Forelimb muscle (tissue), 1 donor: Measurements from ENCODE around the gene INPP5J. TPM values are rescaled to one million over a fixed set of nuclear protein-coding genes. Genes with fewer than 3 reads are reported as not detected.
A peak's percentile ranks its signal among the peaks of the same experiment; 100 is the strongest.
"Not testable (repeated sequence)": the region's sequence is repeated elsewhere in the genome, so short reads cannot be mapped to it uniquely, and the experiment has no call there.

ENCODE experiments used
- DNase-seq: peaks from one replicate; pipeline ENCODE4 v3.0.0-alpha.2; 2013; ENCODE audit warnings: low read depth
- polyA plus RNA-seq: library from polyadenylated mRNA; unstranded; fragments of 120-200 nt; gene quantifications from one replicate; pipeline ENCODE4 v1.2.1, GENCODE V29; 2013; ENCODE audit not compliant: insufficient read length

Gene INPP5J, protein sequence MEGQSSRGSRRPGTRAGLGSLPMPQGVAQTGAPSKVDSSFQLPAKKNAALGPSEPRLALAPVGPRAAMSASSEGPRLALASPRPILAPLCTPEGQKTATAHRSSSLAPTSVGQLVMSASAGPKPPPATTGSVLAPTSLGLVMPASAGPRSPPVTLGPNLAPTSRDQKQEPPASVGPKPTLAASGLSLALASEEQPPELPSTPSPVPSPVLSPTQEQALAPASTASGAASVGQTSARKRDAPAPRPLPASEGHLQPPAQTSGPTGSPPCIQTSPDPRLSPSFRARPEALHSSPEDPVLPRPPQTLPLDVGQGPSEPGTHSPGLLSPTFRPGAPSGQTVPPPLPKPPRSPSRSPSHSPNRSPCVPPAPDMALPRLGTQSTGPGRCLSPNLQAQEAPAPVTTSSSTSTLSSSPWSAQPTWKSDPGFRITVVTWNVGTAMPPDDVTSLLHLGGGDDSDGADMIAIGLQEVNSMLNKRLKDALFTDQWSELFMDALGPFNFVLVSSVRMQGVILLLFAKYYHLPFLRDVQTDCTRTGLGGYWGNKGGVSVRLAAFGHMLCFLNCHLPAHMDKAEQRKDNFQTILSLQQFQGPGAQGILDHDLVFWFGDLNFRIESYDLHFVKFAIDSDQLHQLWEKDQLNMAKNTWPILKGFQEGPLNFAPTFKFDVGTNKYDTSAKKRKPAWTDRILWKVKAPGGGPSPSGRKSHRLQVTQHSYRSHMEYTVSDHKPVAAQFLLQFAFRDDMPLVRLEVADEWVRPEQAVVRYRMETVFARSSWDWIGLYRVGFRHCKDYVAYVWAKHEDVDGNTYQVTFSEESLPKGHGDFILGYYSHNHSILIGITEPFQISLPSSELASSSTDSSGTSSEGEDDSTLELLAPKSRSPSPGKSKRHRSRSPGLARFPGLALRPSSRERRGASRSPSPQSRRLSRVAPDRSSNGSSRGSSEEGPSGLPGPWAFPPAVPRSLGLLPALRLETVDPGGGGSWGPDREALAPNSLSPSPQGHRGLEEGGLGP
- 1.6 TPM for polyA plus RNA-seq

DNA sequence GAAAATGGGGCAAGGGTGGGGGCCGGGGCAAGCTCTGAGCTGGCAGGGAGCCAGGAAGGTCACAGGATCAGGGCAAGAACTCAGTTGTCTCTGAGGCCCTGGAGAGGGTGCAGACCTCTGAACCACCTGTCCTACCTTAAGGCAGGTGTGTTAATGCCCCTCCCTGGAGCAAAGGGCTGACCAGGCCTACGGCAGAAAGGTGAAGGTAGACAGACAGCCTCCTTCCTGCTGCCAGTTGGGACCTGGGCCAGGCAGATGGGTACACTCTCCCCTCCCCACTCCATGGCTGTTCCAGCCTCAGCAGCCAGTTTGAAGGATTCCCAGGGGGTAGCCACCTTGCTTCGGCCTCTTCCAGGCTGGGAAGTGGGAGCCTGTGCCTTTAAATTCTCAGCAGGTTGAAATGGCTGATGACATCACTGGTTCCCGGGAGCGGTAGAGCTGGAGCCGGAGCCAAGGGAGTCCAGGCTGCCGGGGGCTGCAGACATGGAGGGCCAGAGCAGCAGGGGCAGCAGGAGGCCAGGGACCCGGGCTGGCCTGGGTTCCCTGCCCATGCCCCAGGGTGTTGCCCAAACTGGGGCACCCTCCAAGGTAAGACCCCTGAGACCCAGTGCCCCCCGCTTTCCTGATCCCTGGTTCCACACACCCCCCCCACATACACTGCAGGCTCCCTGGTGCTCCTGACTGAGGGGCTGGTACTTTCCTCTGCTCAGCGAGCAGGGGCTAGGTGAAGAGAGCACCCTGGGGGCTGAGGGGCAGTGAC, at the start of gene INPP5J:
INPP5J (plus strand) TSS at position 435 of the 760 bp plus-strand sequence; CDS start at position 484, 49 bp downstream.
- no peak for DNase-seq

DNA sequence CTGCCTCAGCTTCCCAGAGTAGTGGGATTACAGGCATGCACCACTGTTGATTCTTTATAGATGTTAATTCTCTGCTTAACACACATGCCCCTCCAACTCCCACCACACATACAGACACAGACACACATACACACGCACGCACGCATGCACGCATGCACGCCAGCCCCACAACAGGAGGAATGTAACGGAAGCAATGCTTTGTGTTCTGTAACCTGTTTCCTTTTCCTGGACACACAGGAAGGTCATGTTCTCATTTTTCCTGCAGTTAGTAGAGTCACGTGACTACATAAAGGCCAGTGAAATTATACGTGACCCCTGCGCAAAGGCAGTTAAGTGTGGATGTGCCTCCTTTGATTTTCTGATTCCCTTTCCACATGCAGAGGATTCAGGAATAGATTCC, 49.6 kb upstream of the INPP5J start:
- DNase-seq, result not testable (repeated sequence)

DNA sequence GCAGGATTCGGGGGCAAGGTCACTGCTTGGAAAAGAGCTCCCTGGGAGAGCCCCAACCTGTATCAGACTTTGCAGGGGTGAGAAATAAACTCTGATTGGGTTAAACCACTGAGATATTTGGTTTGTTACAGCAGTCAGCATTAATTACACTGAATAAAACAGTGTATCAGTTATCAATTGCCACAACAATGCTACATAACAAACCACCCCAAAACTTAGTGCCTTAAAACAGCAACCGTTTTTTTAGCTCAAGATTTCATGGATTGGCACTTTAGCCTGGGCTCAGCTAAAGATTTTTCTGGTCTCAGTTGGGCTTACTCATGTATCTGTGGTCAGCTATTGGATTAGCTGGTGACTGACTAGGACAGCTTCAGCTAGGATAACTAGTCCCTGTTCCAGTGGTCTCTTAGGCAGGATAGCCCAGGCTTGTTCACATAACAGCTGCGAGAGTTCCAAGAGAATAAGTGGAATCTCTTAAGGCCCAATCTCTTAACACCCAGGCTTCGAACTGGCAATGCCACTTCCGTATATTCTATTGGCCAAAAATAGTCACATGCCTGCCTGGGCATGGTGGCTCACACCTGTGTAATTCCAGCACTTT, 49.1 kb upstream of the INPP5J start:
- not testable (repeated sequence) for DNase-seq

DNA sequence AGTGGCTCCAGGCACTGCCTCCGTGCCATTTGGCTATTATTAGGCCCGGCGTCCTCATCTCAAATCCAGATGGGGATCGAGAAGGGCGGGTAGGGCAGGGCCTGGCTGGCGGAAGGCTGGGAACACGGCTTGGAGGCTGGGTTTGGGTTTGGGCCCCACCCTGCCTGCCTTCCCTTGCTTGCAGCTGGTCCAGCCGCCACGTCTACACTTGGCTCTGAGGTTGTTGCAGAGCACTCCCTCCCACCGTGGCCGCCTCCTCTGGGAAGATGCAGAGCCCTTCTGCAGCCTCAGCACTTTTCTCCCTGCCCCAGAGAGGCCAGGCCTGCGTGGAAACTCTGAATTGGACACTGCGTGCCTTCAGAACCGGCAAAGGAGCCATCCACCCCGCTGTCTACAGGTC, 46.8 kb upstream of the INPP5J start:
- peak; percentile 83 for DNase-seq

DNA sequence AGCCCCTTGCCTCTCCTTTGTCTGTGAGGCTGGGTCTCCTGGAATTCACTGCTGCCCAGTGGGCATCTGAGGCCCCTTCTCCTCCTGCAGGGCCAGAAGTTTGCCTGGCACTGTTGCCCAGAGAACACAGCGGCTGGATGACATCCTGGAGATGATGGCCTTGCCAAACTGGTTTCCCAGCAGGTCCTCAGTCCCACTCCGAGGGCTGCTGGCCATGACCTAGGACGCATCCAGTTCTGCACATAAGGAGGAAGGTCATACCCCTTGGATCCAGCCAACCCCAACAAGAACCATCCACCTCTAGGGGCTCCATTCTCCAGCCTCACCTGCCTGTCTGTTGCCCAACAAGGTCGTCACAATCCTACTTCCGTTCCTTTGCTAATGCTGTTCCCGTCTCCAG, 45.1 kb upstream of the INPP5J start:
- DNase-seq, result no peak

DNA sequence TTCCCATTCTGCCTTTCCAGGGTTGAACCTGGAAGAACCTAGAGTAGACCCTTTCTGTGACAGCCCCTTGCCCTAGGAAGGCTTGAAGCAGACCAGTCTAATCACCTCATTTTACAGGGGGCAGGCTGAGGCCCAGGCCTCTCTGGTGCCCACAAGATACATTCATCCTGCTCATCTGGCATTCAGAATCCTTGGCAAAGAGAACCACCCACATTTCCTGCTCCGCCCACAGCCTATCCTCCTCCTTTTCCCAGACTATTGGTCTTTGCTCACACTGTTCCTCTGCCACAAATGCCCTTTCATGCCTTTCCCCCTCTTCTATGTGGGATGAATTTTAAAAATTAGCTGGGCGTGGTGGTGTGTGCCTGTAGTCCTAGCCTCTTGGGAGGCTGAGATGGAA, 44.4 kb upstream of the INPP5J start:
- DNase-seq, result not testable (repeated sequence)

DNA sequence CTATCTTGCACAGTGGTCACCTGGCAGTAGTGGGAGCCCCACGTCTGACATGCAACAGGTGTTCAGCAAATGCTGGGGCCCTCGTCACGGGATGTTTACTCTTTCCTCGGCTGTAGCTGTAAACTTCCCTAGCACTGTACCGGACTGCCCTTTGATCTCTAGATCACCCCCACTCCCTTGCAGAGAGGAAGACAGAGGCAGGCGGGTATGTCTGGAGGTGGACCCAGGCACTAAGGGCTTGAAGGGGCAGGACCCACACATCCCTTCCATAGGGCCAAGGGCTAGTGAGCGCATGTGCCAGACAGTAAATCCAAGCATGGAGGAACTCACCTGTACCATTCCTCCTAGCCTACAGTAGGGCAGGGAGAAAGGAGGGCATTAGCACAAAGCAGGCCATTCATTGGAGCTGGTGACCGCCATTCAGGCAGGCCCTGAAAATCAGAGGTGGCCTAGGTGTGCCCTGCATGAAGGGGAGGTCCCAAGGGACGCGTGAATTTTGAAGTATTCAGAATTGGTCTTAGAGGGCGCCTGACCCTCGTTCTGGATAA, 43.6 kb upstream of the INPP5J start:
- DNase-seq, result no peak

DNA sequence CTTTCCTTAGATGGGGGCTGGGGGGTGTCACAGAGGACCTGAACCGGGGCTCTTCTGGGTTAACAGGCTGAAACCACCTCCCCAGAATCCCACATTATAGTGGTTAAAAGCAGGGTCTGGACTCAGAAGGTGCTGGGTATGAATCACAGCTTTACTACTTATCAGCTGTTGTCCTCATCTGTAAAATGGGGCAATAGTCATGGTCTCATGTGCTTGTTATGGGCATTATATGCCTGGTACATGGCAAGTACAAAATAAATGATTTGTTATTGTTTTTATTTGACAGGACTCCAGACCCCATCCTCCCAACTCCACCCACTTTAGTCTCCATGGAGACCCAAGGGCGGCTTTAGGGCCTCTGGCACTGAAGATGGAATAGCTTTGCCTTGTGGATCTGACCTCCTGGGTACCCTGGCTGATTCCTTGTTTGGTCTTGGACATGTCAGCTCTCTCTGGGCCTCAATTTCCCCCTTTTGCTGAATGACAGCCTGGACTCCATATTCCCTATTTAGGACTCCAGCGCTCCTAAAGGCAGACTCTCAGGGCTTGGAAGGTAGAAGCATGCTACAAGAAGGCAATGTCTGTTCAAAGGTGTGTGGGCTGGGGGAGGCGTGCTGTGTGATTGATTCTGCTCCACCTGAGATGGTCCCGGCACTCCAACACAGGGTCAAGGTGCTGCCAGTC, 42.5 kb upstream of the INPP5J start:
- DNase-seq, result no peak

DNA sequence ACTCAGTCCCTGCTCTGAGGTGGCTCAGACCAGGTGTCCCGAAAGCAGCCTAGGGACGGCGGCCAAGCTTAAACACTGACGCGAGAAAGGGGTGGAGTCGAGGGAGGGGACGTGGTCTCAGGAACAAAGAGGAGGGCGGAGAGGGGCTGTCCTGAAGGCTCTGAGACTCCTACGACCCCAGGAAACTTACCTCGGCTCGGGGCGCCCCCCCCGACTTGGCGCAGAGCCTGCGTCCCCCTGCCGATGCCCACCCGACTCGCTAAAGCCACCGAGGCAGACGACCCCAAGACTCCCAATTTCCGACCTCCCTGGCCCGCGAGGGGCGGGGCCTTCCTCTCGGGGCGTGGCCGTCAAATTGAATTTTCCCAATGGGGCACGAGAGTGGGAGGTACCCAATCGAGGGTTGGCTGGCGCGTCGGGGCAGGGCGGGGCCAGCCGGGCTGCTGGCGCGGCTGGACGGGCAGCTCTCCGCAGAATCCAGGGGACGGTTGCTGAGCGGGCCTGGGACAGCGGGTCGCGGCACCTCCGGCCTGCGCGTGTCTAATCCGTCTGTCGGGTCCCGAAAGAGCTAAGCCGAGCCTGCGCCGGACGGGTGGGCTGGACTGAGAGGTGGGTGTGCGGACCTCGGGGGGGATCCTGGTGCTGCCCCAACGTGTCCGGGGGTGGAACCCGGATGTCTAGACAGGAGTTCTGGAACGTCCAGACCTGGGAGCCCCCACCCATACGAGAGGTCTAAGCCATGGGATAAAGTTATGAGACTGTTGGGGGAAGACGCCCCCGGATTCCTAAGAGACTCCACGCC, 41.7 kb upstream of the INPP5J start, which contains the start of gene SMTN:
SMTN (plus strand) TSS at position 471 of the 802 bp plus-strand sequence. CDS start 1,941 bp downstream, outside the sequence.
- peak; percentile 81 for DNase-seq

DNA sequence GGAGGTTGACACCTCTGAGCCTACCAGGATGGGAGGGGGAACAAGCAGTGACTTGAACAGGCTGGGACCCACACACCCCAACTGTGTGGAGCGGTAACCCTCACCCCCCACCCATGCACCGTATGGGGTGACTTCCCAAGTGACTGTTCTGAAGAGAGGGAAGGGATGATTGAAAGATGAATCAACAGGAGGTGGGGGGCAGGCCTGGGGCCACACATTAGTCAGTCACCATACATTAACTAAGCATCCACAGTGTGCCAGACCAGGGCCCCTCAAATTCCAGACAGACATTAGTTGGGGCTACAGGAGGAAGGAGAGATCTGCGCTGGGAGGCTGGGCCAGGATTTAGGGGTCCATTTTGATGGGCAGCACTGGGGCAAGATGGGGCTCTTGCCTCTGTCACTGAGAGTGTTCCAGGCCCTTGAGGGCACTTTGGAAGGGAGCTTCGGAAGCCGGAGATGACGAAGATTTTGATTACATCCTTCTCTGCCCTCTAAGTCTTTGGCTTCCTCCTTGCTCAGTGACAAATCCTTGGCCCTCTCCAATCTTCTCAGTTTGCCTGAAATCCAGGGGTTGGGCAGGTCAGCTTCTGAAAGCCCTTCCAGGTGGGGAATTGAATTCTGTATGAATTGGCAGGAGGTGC, 40.7 kb upstream of the INPP5J start:
- DNase-seq, result no peak

DNA sequence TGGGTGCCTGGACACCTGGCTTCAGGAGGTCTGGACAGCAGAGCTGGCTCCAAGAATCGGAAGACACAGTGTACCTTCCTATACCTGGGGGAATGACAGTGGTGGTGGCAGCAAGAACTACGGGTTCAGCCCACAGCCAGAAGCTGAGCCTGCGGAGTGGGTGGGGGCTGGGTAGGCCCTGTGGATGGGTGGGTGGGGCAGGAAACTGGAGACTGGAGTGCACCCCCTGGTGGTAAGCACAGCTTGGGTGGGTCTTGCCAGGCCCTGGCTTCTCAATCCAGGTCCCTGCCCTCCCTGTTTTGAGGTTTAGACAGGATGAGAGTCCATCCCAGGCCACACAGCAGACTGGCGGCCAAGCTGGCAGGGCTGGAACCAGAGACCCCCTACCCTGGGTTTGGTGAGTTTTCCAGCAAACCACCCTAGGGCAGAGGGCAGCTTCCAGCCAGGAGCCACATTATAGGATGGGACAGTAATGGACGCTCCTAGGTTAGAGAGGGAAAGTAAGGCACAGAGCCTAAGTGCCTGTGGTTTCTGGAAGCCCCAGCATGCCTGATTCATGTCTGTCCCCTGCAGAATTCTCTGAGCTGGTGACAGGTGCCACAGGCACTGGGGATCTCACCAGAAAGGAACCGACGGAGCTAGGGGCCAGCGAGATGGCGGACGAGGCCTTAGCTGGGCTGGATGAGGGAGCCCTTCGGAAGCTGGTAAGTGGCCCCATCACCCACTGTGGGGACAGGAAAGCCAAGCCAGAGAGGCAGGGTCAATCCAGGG, 40.0 kb upstream of the INPP5J start:
- DNase-seq, result no peak

DNA sequence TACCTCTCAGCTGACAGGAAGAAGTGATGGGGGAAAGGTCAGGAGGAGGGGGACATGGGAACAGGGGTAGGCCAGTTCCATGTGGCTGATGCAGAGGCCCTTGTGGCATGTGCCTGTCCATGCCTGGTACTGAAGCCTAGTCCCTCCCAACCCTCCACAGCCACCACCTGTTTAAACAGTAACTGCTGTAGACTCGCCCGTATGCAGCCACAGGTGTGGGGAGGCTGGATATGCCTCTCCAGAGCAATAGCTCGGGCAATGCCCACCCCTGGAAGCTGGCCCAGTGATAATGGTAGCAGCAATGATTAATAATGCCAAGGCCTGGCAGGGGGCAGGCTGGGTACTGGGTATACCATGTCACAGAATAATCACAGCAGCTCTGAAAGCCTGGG, 39.4 kb upstream of the INPP5J start:
- DNase-seq, result no peak

DNA sequence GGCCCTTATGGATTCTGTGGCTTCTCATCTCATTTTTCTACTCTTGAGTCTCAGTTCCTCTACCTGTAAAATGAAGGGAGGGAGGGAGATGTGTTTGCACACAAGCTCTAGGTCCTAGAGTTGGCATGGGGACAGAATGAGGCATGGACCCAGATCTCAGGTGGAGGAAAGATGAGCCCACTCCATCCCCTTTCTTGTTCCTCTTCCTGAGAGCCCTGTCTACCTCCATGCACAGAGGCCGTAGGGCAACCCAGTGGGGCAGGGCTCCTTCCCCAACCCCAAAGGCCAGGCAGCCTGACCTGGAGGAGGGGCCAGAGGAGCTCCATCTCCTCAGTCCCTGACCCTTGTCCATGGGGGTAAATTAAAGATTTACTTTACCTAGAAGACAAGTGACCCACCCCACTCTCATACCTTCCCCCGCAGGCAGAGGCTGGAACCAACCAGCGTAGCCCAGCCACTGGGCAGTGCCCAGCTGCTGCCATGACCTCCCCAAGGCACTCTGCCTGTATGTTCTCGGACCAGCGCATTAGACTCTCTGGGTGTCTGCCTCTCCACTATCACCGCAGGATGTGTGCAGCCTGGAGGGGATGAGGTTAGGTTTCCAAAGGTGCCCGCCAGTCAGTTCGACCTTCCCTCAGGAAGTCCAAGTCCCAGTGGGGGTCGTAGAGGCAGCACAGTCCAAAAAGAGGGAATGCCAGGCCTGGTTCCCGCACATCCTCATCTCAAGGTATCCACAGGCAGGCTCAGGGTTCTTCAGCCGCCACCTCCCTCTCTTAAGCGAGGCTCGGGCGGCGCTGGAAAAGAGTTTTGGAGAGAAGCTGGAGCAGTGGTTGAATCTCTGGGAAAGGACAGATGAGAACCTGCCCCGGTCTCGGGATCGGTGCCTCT, 38.6 kb upstream of the INPP5J start:
- DNase-seq, result no peak

DNA sequence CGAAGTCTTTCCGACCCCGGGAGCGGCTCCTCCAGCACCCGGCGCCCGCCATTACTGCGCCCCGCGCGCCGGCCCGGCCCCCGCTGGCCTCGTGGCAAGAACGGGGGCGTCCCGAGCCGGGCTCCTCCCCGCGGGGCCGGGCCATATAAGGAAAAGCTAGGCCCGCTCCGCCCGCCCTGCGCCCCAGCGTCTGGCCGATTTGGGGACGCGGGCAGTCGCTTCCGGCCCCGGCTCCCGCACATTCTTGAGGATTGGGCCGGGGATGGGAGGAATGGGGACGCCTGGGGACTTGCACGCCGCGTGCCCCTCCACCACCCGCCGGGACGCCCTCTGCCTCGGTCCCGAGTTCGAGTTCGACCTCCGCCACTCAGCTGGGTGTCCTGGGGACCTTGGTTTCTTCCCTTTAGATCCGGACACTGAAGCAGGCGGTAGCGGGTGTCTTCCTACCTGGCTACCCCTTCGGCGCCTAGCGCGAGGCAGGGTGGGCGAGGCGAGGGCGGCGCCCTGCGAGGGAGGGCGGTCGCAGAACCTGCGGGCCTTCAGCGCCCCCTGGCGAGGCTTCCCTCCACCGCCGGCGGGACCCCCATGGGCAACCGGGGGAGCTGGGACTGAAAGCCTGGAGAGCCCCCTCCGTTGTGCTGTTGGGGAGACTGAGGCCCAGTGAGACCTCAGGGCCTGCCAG, 37.8 kb upstream of the INPP5J start:
- DNase-seq, result no peak

DNA sequence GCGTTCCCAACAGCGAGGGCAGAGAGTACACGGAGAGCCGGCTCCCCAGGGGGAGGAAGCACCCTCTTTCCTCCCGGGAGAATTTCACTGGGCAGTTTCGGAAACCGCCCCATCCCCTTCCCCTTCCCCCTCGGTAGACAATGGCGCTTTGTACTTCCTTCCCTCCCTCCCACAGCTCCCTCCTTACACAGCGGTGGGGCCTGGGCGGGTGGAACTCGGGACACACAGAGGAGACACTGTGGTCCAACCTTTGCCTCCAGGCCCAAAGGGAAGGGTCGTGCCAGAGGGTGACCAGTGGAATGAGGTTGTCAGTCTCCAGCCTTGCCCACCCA, 37.3 kb upstream of the INPP5J start:
- no peak for DNase-seq

DNA sequence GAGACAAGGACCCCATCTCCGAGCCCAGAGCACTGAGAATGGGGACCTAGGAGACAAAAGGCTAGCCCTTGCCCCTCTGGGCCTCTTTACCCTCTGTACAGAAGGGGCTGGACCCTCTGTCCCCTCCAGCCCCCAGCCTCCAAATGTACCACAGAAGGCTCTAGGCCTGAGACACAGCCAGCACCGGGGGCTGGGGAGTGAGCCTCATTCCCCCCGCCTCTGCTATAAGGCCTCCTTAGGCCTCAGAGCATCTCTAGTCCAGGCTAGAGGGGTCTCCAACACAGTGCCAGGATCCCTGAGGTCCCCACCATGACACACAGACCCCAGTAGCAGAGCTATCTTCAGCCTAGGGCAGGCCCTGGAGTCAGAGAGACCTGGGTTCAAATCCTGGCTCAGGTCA, 36.8 kb upstream of the INPP5J start:
- DNase-seq, result no peak
